Central memory CD8-positive, alpha-beta T cell (primary cell): Measurements from ENCODE around the gene PSG11.
"Not testable (repeated sequence)": the region's sequence is repeated elsewhere in the genome, so short reads cannot be mapped to it uniquely, and the experiment has no call there.

Experiments used
- ATAC-seq: fragments of 150-1000 bp; cut with Tn5 transposase; replicated peaks from 2 replicates; pipeline ENCODE4 v1.10.0; 2022; ENCODE audit warnings: mild to moderate bottlenecking, moderate FRiP score, moderate number of reproducible peaks; ENCODE audit not compliant: poor library complexity, severe bottlenecking; ENCODE audit errors: extremely low read depth
- DNase-seq, 2 donors: peaks; one replicate each; pipeline ENCODE4 v3.0.0; 2021; ENCODE audit warnings: low spot score in 2 of 2
- H3K27ac Mint-ChIP-seq: one replicate; pipeline ENCODE4 v1.8.0; 2022; ENCODE audit warnings: low read depth, mild to moderate bottlenecking, moderate library complexity, mixed read lengths
- H3K27me3 Mint-ChIP-seq: one replicate; pipeline ENCODE4 v1.8.0; 2022; ENCODE audit warnings: mixed read lengths
- H3K36me3 Mint-ChIP-seq: one replicate; pipeline ENCODE4 v1.8.0; 2022; ENCODE audit warnings: mild to moderate bottlenecking, moderate library complexity, mixed read lengths; ENCODE audit not compliant: insufficient read depth
- H3K4me1 Mint-ChIP-seq: one replicate; pipeline ENCODE4 v1.8.0; 2022; ENCODE audit warnings: mixed read lengths
- H3K4me3 Mint-ChIP-seq: one replicate; pipeline ENCODE4 v1.8.0; 2022; ENCODE audit warnings: mild to moderate bottlenecking, moderate library complexity, mixed read lengths
- H3K9me3 Mint-ChIP-seq: one replicate; pipeline ENCODE4 v1.8.0; 2022; ENCODE audit warnings: mixed read lengths

The PSG11 gene

DNA sequence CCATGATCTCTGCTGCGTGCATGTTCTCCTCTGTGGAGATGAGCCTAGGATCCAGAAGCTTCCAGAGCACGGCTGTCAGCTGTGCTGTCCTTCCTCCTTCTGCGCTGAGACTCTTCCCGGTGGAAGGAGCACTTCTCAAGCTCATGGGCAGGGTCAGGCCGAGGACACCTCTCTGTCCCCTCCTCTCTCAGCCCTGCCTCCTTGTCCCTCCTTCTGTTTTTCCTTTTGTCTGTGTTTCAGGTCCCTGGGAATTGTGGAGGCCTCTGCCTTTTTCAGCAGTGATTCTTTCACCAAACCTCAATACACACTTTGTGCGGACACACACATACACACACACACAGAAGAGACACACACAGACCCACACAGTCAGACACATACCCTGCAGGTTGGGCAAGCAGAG lies at the start of gene PSG11:
PSG11 (minus strand) TSS at position 101 of the 400 bp plus-strand sequence; CDS start at position 4, 97 bp downstream.
- ATAC-seq, H3K4me3 Mint-ChIP-seq, H3K4me1 Mint-ChIP-seq, H3K9me3 Mint-ChIP-seq, DNase-seq, H3K27ac Mint-ChIP-seq, H3K36me3 Mint-ChIP-seq: not testable (repeated sequence)
- peaks cover 48% of the 10 kb centered on the region for H3K27me3 Mint-ChIP-seq

DNA sequence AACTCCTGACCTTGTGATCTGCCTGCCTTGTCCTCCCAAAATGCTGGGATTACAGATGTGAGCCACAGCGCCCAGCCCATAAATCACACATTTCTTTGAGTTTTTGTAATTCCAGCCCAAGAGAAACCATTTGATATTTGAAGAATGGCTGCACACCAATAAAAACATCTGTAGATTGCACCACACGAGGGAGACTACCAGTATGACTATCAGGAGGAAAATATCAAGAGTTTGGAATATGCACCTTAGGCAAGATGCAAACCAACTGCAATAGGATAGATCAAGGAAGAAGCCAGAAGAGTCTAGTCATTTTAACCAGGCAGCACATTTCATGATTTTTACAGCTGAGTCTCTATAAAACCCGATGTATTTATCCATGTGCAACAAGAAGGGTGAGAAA lies 36.1 kb upstream of the PSG11 start:
- not testable (repeated sequence) for ATAC-seq, H3K27ac Mint-ChIP-seq, DNase-seq, H3K4me3 Mint-ChIP-seq, H3K36me3 Mint-ChIP-seq, H3K4me1 Mint-ChIP-seq
- peaks cover 73% of the 10 kb centered on the region for H3K27me3 Mint-ChIP-seq
- peaks cover 13% of the 10 kb centered on the region for H3K9me3 Mint-ChIP-seq

DNA sequence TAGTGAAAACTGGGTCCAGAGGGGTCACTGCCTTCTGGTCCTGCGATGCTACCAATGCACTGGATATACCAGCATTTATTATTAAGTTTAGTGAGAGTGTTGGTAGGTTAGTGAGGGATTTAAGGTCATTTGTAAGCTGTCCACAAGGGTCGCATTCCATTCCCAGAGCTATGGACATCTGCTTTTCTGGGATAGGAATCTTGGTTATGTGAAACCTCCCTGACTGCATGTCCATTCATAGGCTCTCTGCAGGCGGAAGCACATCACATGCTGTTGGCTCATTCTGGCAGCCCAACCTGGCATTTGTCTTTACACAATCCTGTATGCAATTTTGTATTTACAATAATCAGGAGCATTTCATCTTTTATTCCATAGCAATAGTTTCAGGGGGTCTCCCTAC lies 35.1 kb upstream of the PSG11 start:
- H3K9me3 Mint-ChIP-seq = peaks cover 13% of the 10 kb centered on the region
- DNase-seq, ATAC-seq, H3K4me3 Mint-ChIP-seq, H3K27ac Mint-ChIP-seq, H3K4me1 Mint-ChIP-seq, H3K36me3 Mint-ChIP-seq: not testable (repeated sequence)
- peaks cover 63% of the 10 kb centered on the region for H3K27me3 Mint-ChIP-seq

DNA sequence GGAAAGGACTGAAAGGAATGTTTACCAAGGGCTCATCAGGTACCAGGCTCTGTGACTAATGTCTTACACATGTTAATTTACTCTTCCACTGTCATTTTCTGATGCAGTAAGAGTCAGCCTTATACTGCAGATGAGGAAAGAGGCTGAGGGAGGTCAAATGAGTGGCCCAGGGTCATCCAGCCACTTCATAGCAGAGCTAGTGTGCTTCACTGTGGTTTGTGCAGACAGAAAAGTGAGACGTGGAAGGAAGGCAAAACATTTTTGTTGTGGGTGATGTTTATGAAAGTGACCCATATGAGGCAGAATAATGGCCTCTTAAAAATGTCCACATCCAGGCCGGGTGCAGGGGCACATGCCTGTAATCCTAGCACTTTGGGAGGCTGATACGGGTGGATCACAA lies 34.0 kb upstream of the PSG11 start:
- H3K4me3 Mint-ChIP-seq, H3K4me1 Mint-ChIP-seq, DNase-seq, ATAC-seq, H3K27ac Mint-ChIP-seq, H3K36me3 Mint-ChIP-seq: not testable (repeated sequence)
- Mint-ChIP-seq H3K27me3 (peaks cover 53% of the 10 kb centered on the region), H3K9me3 (peaks cover 13% of the 10 kb centered on the region)

DNA sequence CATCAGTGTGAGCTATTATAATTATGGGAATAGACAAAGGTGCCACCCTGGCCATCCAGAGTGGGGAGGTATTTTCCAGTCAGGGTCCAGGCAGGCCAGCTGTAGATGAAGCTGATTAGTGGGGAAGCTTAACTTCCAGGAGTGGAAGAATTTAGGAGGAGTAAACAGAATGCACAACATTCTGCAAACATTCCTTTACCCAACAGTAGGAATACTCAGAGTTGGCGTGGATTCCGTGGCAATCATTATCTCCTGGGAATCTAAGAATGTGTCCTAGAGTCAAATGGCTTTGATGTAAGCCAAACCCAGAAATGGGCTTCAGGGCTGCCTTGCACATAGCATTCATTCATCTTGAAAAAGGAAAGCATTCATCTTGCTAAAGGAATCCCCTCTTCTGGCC lies 33.2 kb upstream of the PSG11 start:
- ATAC-seq, H3K4me3 Mint-ChIP-seq, DNase-seq, H3K36me3 Mint-ChIP-seq, H3K4me1 Mint-ChIP-seq, H3K27ac Mint-ChIP-seq: not testable (repeated sequence)
- Mint-ChIP-seq H3K9me3 (peaks cover 17% of the 10 kb centered on the region), H3K27me3 (peaks cover 53% of the 10 kb centered on the region)

DNA sequence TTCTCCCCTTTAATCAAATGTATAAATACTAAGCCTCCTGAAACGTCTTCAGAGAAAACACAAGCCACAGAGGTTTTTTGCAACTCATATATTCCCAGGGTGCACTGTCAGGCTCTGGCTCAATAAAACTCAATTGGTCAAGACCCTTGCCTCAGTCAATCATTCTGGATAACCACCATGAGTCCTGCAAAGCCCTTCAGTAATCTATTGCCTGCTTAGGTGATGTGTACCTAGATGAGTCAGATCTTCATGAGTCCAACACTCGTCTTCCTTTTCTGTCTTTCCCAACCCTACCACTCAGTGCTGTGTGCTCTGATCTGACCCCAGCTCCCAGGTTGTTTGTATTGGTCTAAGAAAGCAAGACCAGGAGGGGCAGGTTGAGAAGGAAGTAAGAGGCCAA lies 32.2 kb upstream of the PSG11 start:
- H3K27ac Mint-ChIP-seq, ATAC-seq, H3K4me1 Mint-ChIP-seq, H3K4me3 Mint-ChIP-seq, H3K36me3 Mint-ChIP-seq, DNase-seq: not testable (repeated sequence)
- Mint-ChIP-seq H3K9me3 (peaks cover 23% of the 10 kb centered on the region), H3K27me3 (peaks cover 53% of the 10 kb centered on the region)

DNA sequence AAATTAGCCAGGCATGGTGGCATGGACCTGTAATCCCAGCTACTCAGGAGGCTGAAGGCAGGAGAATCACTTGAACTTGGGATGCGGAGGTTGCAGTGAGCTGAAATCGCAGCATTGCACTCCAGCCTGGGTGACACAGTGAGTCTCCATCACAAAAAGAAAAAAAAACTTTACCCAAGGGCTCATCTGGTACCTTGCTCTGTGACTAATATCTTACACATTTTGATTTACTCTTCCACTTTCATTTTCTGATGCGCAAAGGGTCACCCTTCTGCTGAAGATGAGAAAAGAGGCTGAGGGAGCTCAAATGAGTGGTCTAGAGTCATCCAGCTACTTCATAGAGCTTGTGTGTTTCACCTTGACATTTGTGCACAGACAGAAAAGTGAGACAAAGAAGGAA lies 21.7 kb upstream of the PSG11 start:
- H3K4me1 Mint-ChIP-seq, H3K9me3 Mint-ChIP-seq, H3K36me3 Mint-ChIP-seq, H3K27ac Mint-ChIP-seq, H3K4me3 Mint-ChIP-seq, ATAC-seq, DNase-seq: not testable (repeated sequence)
- peaks cover 23% of the 10 kb centered on the region for H3K27me3 Mint-ChIP-seq

DNA sequence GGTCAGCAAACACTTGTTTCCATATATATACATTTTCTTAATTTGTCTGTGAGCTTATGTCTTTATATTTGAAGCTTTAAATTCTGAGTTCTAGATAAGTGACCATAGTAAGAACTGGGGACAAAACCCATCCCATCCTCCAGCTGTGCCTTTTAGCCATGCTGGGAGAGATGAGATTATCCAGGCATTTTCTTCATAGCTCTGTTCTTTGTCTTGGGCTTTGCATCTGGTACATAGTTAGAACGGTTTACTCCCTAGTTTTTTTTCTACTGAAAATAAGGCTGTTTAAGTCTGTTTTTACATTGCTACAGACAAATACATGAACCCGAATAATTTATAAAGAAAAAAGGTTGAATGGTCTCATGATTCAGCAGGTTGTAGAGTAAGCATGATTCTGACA lies 20.3 kb upstream of the PSG11 start:
- not testable (repeated sequence) for H3K4me3 Mint-ChIP-seq, H3K36me3 Mint-ChIP-seq, ATAC-seq, DNase-seq, H3K4me1 Mint-ChIP-seq, H3K9me3 Mint-ChIP-seq, H3K27ac Mint-ChIP-seq
- peaks cover 36% of the 10 kb centered on the region for H3K27me3 Mint-ChIP-seq

DNA sequence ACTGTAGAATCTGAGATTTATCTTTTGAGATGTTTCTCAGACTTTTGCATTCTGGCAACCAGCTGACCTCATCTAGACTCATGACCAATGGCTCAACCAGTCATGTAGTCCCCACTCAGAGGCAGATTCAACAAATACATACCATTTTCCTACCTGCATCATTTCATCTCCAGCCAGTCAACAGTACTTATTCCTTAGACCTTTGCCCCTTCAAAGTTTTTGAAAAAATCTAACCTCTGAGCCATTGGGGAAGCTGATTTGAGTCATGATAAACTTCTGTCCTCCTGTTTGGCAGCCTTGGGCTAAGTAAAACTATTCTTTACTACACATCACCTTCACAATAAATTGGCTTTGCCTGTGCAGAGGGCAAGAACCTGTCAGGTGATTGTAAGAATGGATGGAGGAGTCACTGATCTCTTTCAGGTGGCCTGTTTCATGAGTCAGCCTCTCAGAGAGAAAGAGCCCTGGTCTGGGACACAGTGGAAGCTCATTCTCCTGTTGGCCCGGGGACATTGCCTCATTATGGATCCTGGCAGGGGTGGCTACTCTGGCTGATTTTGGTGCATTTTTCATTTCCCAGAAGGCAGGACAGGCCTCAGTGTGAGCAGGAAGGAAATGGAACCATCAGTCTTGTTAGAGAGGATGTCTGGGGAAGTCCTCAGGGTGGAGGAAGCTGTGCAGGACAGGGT lies 17.4 kb upstream of the PSG11 start:
- H3K9me3 Mint-ChIP-seq, H3K4me1 Mint-ChIP-seq, ATAC-seq, H3K36me3 Mint-ChIP-seq, H3K27ac Mint-ChIP-seq, DNase-seq, H3K4me3 Mint-ChIP-seq: not testable (repeated sequence)
- H3K27me3 Mint-ChIP-seq = peaks cover 32% of the 10 kb centered on the region

DNA sequence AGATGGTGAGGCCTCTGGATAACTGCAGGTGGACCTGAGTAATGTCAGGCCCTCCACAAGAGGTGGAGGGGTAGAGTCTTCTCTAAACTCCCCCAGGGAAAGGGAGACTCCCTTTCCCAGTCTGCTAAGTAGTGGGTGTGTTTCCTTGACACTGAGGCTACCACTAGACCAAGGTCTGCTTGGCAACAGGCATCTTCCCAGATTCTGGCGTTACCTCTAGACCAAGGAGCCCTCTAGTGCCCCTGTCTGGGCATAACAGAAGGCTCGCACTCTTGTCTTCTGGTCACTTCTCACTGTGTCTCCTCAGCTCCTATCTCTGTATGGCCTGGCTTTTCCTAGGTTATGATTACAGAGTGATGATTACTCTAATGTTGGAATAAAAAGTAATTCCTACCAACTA lies 5.4 kb upstream of the PSG11 start:
- not testable (repeated sequence) for ATAC-seq, H3K36me3 Mint-ChIP-seq, H3K4me3 Mint-ChIP-seq, H3K9me3 Mint-ChIP-seq, H3K27ac Mint-ChIP-seq, DNase-seq, H3K4me1 Mint-ChIP-seq
- peaks cover 82% of the 10 kb centered on the region for H3K27me3 Mint-ChIP-seq

DNA sequence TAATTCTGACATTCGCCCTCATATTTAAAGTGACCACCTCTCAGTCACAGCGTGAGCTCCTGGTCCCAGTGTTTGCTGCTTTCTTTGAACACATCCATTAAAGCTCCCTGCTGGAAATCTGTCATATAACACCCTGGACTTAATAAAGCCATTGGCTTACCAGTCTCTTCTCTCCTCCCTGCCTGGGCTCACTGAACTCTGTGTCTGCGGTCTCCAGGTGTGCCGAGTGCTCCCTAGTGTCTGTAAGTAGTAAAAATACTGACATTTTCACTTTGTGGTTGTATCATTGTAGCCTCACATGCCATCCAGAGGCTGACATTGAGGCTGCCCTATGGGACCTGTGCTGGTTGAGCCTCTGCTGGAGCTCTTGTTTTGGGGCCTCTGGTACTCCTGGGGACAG lies 2.6 kb upstream of the PSG11 start:
- no peak overlapping the region for H3K4me3 Mint-ChIP-seq
- no peaks in the 10 kb centered on the region for H3K4me1 Mint-ChIP-seq
- no peaks in the 10 kb centered on the region for H3K36me3 Mint-ChIP-seq
- ATAC-seq (no peak), DNase-seq (no peak)
- H3K27ac Mint-ChIP-seq = no peak overlapping the region
- no peaks in the 10 kb centered on the region for H3K9me3 Mint-ChIP-seq
- peaks cover 66% of the 10 kb centered on the region for H3K27me3 Mint-ChIP-seq

DNA sequence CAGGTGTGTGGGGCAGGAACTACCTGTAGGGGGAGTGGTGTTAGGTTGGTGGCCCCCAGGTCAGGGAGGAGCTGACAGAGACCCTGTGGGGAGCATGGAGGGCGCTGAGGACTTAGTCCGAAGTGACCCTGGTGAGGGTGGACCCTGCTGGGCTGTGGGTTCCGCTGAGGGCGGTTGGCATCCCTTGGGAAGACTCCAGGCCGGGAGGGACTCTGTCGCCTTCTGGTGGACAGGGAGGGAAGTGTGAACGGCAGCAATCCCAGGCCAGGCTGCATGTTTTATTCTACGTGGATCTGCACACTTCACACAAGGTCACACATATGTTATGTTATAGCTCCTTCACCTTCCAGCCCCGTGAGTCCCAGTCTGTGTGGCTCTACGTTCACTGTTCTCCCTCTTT lies 1.7 kb upstream of the PSG11 start:
- not testable (repeated sequence) for H3K27ac Mint-ChIP-seq, H3K9me3 Mint-ChIP-seq, H3K36me3 Mint-ChIP-seq, H3K4me1 Mint-ChIP-seq, DNase-seq, H3K4me3 Mint-ChIP-seq, ATAC-seq
- H3K27me3 Mint-ChIP-seq = peaks cover 64% of the 10 kb centered on the region

DNA sequence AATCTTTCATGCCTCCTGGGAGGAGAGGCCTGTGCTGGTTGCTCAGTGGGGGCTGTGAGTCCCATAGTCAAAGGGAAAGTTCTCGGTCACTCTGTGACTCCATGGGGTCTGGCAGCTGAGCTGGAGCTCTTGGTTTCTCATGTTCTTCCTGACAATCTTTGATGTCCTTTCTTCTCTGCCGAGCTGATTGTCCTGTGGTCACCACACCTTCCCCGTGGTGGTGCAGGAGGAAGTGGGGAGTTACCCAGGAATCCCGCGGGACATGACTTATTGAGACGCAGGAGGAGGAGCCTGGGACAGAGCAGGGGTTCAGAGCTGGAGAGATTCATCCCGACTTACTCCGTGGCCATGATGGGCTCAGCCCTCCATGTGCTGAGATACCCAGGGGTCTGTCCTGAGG lies 792 bp upstream of the PSG11 start:
- DNase-seq, H3K27ac Mint-ChIP-seq, ATAC-seq, H3K9me3 Mint-ChIP-seq, H3K4me3 Mint-ChIP-seq, H3K4me1 Mint-ChIP-seq, H3K36me3 Mint-ChIP-seq: not testable (repeated sequence)
- H3K27me3 Mint-ChIP-seq = peaks cover 55% of the 10 kb centered on the region
